ENCODE measurements around the gene HNRNPF. TPM values are rescaled to one million over a fixed set of nuclear protein-coding genes. Genes with fewer than 3 reads are reported as not detected.

The HNRNPF gene
- total and polyA plus RNA-seq, 5 donors from 2014 or later: 143 to 350 (median 316) TPM

GRCh38 chr10:43420369-43421200 lies 11.6 kb upstream of the HNRNPF start:
- H3K4me1 Mint-ChIP-seq: peaks cover 17 to 40% (median 23%) of the 10 kb centered on the region in 4 donors
- no peaks in the 10 kb centered on the region for H3K36me3 Mint-ChIP-seq

GRCh38 chr10:43419997-43420368 lies 11.0 kb upstream of the HNRNPF start:
- H3K27me3 Mint-ChIP-seq: no peaks in the 10 kb centered on the region
- H3K36me3 ChIP-seq (ENCODE audit: control insufficient read depth, insufficient read depth, low read length): no peaks in the 10 kb centered on the region
- no peaks in the 10 kb centered on the region for H3K27me3 ChIP-seq (ENCODE audit: control insufficient read depth, insufficient read depth, low read length)
- no peaks in the 10 kb centered on the region for H3K36me3 Mint-ChIP-seq
- peak overlapping the region; percentile 76 to 97 (median 82) for H3K4me3 Mint-ChIP-seq
- H3K4me1 Mint-ChIP-seq: peaks cover 17 to 40% (median 23%) of the 10 kb centered on the region in 4 donors
- peak overlapping the region; percentile 77 to 97 (median 90) for H3K27ac Mint-ChIP-seq
- peak overlapping the region; percentile 57 for H3K4me3 ChIP-seq (ENCODE audit: low read depth, low read length)
- no peaks in the 10 kb centered on the region for H3K9me3 ChIP-seq (ENCODE audit: control insufficient read depth in 2 of 2, low read length in 2 of 2)
- no peak for ATAC-seq (ENCODE audit: low read depth in 2 of 2)
- no peaks in the 10 kb centered on the region for H3K9me3 Mint-ChIP-seq
- H3K27ac ChIP-seq (ENCODE audit: insufficient read depth, low read length, poor library complexity, severe bottlenecking): peak overlapping the region; percentile 91
- no peak for DNase-seq
- H3K4me1 ChIP-seq (ENCODE audit: control insufficient read depth, insufficient read depth, low read length, poor library complexity, severe bottlenecking): peaks cover 28% of the 10 kb centered on the region

More at GRCh38 chr10:43420369-43421200, 11.6 kb upstream of the HNRNPF start:
- peak; percentile 71 to 86 (median 72) for DNase-seq
- Mint-ChIP-seq H3K27me3 (no peaks in the 10 kb centered on the region), H3K4me3 (peak overlapping the region; percentile 93 to 97 (median 96)), H3K27ac (peak overlapping the region; percentile 97), H3K9me3 (no peaks in the 10 kb centered on the region)
- ATAC-seq (ENCODE audit: low read depth in 2 of 2): peak; percentile 87 to 89
- Histone ChIP-seq H3K36me3 (ENCODE audit: control insufficient read depth, insufficient read depth, low read length) (no peaks in the 10 kb centered on the region), H3K27me3 (ENCODE audit: control insufficient read depth, insufficient read depth, low read length) (no peaks in the 10 kb centered on the region), H3K4me3 (ENCODE audit: low read depth, low read length) (peak overlapping the region; percentile 90), H3K9me3 (ENCODE audit: control insufficient read depth in 2 of 2, low read length in 2 of 2) (no peaks in the 10 kb centered on the region), H3K27ac (ENCODE audit: insufficient read depth, low read length, poor library complexity, severe bottlenecking) (peak overlapping the region; percentile 91), H3K4me1 (ENCODE audit: control insufficient read depth, insufficient read depth, low read length, poor library complexity, severe bottlenecking) (peaks cover 28% of the 10 kb centered on the region)

GRCh38 chr10:43417950-43418768 lies 9.2 kb upstream of the HNRNPF start:
- Histone ChIP-seq H3K4me3 (ENCODE audit: low read depth, low read length) (peak overlapping the region; percentile 18), H3K27me3 (ENCODE audit: control insufficient read depth, insufficient read depth, low read length) (no peaks in the 10 kb centered on the region), H3K36me3 (ENCODE audit: control insufficient read depth, insufficient read depth, low read length) (no peaks in the 10 kb centered on the region), H3K27ac (ENCODE audit: insufficient read depth, low read length, poor library complexity, severe bottlenecking) (peak overlapping the region; percentile 58), H3K4me1 (ENCODE audit: control insufficient read depth, insufficient read depth, low read length, poor library complexity, severe bottlenecking) (peaks cover 28% of the 10 kb centered on the region), H3K9me3 (ENCODE audit: control insufficient read depth in 2 of 2, low read length in 2 of 2) (no peaks in the 10 kb centered on the region)
- no peaks in the 10 kb centered on the region for H3K27me3 Mint-ChIP-seq
- ATAC-seq (ENCODE audit: low read depth in 2 of 2) (peak in 1 of 2 donors; percentile 9), DNase-seq (peak; percentile 29 to 67 (median 36))
- no peaks in the 10 kb centered on the region for H3K9me3 Mint-ChIP-seq
- H3K4me3 Mint-ChIP-seq: peak overlapping the region; percentile 61 to 88 (median 76)
- H3K27ac Mint-ChIP-seq: peak overlapping the region; percentile 86 to 95 (median 88)
- H3K36me3 Mint-ChIP-seq: no peaks in the 10 kb centered on the region
- peaks cover 17 to 40% (median 23%) of the 10 kb centered on the region in 4 donors for H3K4me1 Mint-ChIP-seq

GRCh38 chr10:43415544-43415943 lies 6.6 kb upstream of the HNRNPF start:
- H3K4me1 ChIP-seq (ENCODE audit: control insufficient read depth, insufficient read depth, low read length, poor library complexity, severe bottlenecking): peaks cover 18% of the 10 kb centered on the region
- H3K4me3 Mint-ChIP-seq: no peak overlapping the region
- H3K9me3 ChIP-seq (ENCODE audit: control insufficient read depth in 2 of 2, low read length in 2 of 2): no peaks in the 10 kb centered on the region
- no peak for DNase-seq
- H3K9me3 Mint-ChIP-seq: no peaks in the 10 kb centered on the region
- H3K27me3 Mint-ChIP-seq: no peaks in the 10 kb centered on the region
- ATAC-seq (ENCODE audit: low read depth in 2 of 2): no peak
- no peak overlapping the region for H3K27ac ChIP-seq (ENCODE audit: insufficient read depth, low read length, poor library complexity, severe bottlenecking)
- peaks cover 13 to 31% (median 21%) of the 10 kb centered on the region in 4 donors for H3K4me1 Mint-ChIP-seq
- H3K27ac Mint-ChIP-seq: no peak overlapping the region
- H3K36me3 Mint-ChIP-seq: no peaks in the 10 kb centered on the region
- no peaks in the 10 kb centered on the region for H3K36me3 ChIP-seq (ENCODE audit: control insufficient read depth, insufficient read depth, low read length)
- H3K27me3 ChIP-seq (ENCODE audit: control insufficient read depth, insufficient read depth, low read length): no peaks in the 10 kb centered on the region
- no peak overlapping the region for H3K4me3 ChIP-seq (ENCODE audit: low read depth, low read length)

- DNase-seq (no peak), ATAC-seq (ENCODE audit: low read depth in 2 of 2) (no peak)
- Mint-ChIP-seq H3K4me3 (peak overlapping the region in 2 of 4 donors; percentile 32 to 99), H3K27me3 (peaks cover 4% of the 10 kb centered on the region), H3K4me1 (peaks cover 4 to 14% (median 8%) of the 10 kb centered on the region in 4 donors), H3K27ac (peak overlapping the region in 1 of 3 donors; percentile 75), H3K36me3 (no peaks in the 10 kb centered on the region), H3K9me3 (no peaks in the 10 kb centered on the region)
- peaks cover 16% of the 10 kb centered on the region for H3K4me1 ChIP-seq (ENCODE audit: control insufficient read depth, insufficient read depth, low read length, poor library complexity, severe bottlenecking)
- H3K9me3 ChIP-seq (ENCODE audit: control insufficient read depth in 2 of 2, low read length in 2 of 2): no peaks in the 10 kb centered on the region
- H3K36me3 ChIP-seq (ENCODE audit: control insufficient read depth, insufficient read depth, low read length): no peaks in the 10 kb centered on the region
- H3K27me3 ChIP-seq (ENCODE audit: control insufficient read depth, insufficient read depth, low read length): no peaks in the 10 kb centered on the region
- no peak overlapping the region for H3K4me3 ChIP-seq (ENCODE audit: low read depth, low read length)
- H3K27ac ChIP-seq (ENCODE audit: insufficient read depth, low read length, poor library complexity, severe bottlenecking): no peak overlapping the region
Measured at GRCh38 chr10:43411536-43411935, 2.5 kb upstream of the HNRNPF start.

- peak overlapping the region; percentile 97 to 99 (median 97) for H3K27ac Mint-ChIP-seq
- ATAC-seq (ENCODE audit: low read depth in 2 of 2) (no peak), DNase-seq (no peak)
- peaks cover 26% of the 10 kb centered on the region for H3K4me1 ChIP-seq (ENCODE audit: control insufficient read depth, insufficient read depth, low read length, poor library complexity, severe bottlenecking)
- peaks cover 4 to 23% (median 8%) of the 10 kb centered on the region in 4 donors for H3K4me1 Mint-ChIP-seq
- H3K9me3 Mint-ChIP-seq: no peaks in the 10 kb centered on the region
- no peaks in the 10 kb centered on the region for H3K27me3 ChIP-seq (ENCODE audit: control insufficient read depth, insufficient read depth, low read length)
- H3K9me3 ChIP-seq (ENCODE audit: control insufficient read depth in 2 of 2, low read length in 2 of 2): no peaks in the 10 kb centered on the region
- H3K27ac ChIP-seq (ENCODE audit: insufficient read depth, low read length, poor library complexity, severe bottlenecking): peak overlapping the region; percentile 100
- H3K36me3 ChIP-seq (ENCODE audit: control insufficient read depth, insufficient read depth, low read length): no peaks in the 10 kb centered on the region
- H3K36me3 Mint-ChIP-seq: no peaks in the 10 kb centered on the region
- peak overlapping the region; percentile 97 to 100 (median 99) for H3K4me3 Mint-ChIP-seq
- peaks cover 4% of the 10 kb centered on the region for H3K27me3 Mint-ChIP-seq
- H3K4me3 ChIP-seq (ENCODE audit: low read depth, low read length): peak overlapping the region; percentile 81
Measured at GRCh38 chr10:43410345-43410744, 1.4 kb upstream of the HNRNPF start.

- H3K27ac ChIP-seq (ENCODE audit: insufficient read depth, low read length, poor library complexity, severe bottlenecking): peak overlapping the region; percentile 100
- Mint-ChIP-seq H3K27ac (peak overlapping the region; percentile 97 to 99 (median 97)), H3K4me3 (peak overlapping the region; percentile 97 to 100 (median 99)), H3K9me3 (no peaks in the 10 kb centered on the region), H3K27me3 (peaks cover 4% of the 10 kb centered on the region), H3K4me1 (peaks cover 8 to 28% (median 12%) of the 10 kb centered on the region in 4 donors), H3K36me3 (peaks cover 4% of the 10 kb centered on the region)
- H3K27me3 ChIP-seq (ENCODE audit: control insufficient read depth, insufficient read depth, low read length): no peaks in the 10 kb centered on the region
- peak overlapping the region; percentile 81 for H3K4me3 ChIP-seq (ENCODE audit: low read depth, low read length)
- no peaks in the 10 kb centered on the region for H3K36me3 ChIP-seq (ENCODE audit: control insufficient read depth, insufficient read depth, low read length)
- peak in 1 of 2 donors; percentile 4 for ATAC-seq (ENCODE audit: low read depth in 2 of 2)
- H3K9me3 ChIP-seq (ENCODE audit: control insufficient read depth in 2 of 2, low read length in 2 of 2): no peaks in the 10 kb centered on the region
- DNase-seq: peak; percentile 57 to 83 (median 70)
- H3K4me1 ChIP-seq (ENCODE audit: control insufficient read depth, insufficient read depth, low read length, poor library complexity, severe bottlenecking): peaks cover 30% of the 10 kb centered on the region
Measured at GRCh38 chr10:43409385-43410109, 561 bp upstream of the HNRNPF start.

Measured in CD4-positive, CD25-positive, alpha-beta regulatory T cell (primary cell).